Caco-2 (cell line): ENCODE measurements around the gene CCIN. TPM values are rescaled to one million over a fixed set of nuclear protein-coding genes. Genes with fewer than 3 reads are reported as not detected.
"Not testable (repeated sequence)": the region's sequence is repeated elsewhere in the genome, so short reads cannot be mapped to it uniquely, and the experiment has no call there.

ENCODE experiments used
- BruUV-seq: library from RNA; stranded (reverse); fragments of 400-500 nt; replicated peaks from 2 replicates; lab custom pipeline; 2021; lab: Mats Ljungman, UMichigan
- CTCF ChIA-PET: fragments of 300-600 bp; sonication (Branson Sonifier 250); formaldehyde crosslinking; loops from one replicate; lab custom pipeline; 2022; ENCODE audit warnings: antibody characterized with exemption; lab: Charles Lee
- POLR2A ChIA-PET: fragments of 300-600 bp; sonication (Branson Sonifier 250); formaldehyde crosslinking; loops from one replicate; lab custom pipeline; 2022; ENCODE audit warnings: antibody characterized with exemption; lab: Charles Lee
- DNase-seq, 2 experiments: peaks; one replicate each; pipeline versions ENCODE4 v3.0.0 to v3.0.0-alpha.2; 2020 to 2022
- H3K27me3 ChIP-seq: replicated peaks from 2 replicates; pipeline ENCODE4 v1.6.0; 2011; ENCODE audit warnings: low read length; ENCODE audit not compliant: control insufficient read depth, insufficient read depth
- H3K36me3 ChIP-seq: 2 replicates; pipeline ENCODE4 v1.5.1; 2011; ENCODE audit warnings: low read length; ENCODE audit not compliant: control insufficient read depth, insufficient read depth
- H3K4me1 ChIP-seq: fragments of 250-450 bp; sonication (Bioruptor Pico); 2 replicates; pipeline ENCODE4 v1.5.1; 2020; ENCODE audit warnings: mild to moderate bottlenecking
- H3K4me3 ChIP-seq: 2 replicates; pipeline ENCODE4 v1.5.1; 2011; ENCODE audit warnings: low read depth, mild to moderate bottlenecking, control low read depth, low read length
- H3K9me3 ChIP-seq: fragments of 250-450 bp; sonication (Bioruptor Pico); 2 replicates; pipeline ENCODE4 v1.5.1; 2020; ENCODE audit warnings: mild to moderate bottlenecking, moderate library complexity
- H3K27ac Mint-ChIP-seq: one replicate; pipeline ENCODE4 v1.8.0; 2022; ENCODE audit warnings: mixed read lengths; ENCODE audit not compliant: unreplicated experiment
- H3K27me3 Mint-ChIP-seq: one replicate; pipeline ENCODE4 v1.8.0; 2022; ENCODE audit warnings: mixed read lengths; ENCODE audit not compliant: insufficient read depth, unreplicated experiment
- H3K36me3 Mint-ChIP-seq: one replicate; pipeline ENCODE4 v1.8.0; 2022; ENCODE audit warnings: mild to moderate bottlenecking, mixed read lengths; ENCODE audit not compliant: insufficient read depth, unreplicated experiment
- H3K4me1 Mint-ChIP-seq: one replicate; pipeline ENCODE4 v1.8.0; 2022; ENCODE audit warnings: low read depth, mixed read lengths; ENCODE audit not compliant: unreplicated experiment
- H3K4me3 Mint-ChIP-seq: one replicate; pipeline ENCODE4 v1.8.0; 2022; ENCODE audit warnings: mild to moderate bottlenecking, moderate library complexity, mixed read lengths; ENCODE audit not compliant: unreplicated experiment
- H3K9me3 Mint-ChIP-seq: one replicate; pipeline ENCODE4 v1.8.0; 2022; ENCODE audit warnings: mixed read lengths; ENCODE audit not compliant: unreplicated experiment
- intact Hi-C: fragments of 100-400 bp; cut with micrococcal nuclease; formaldehyde crosslinking; loops from one replicate; pipeline ENCODE4 v1.10.0; 2022; ENCODE audit not compliant: unreplicated experiment
- total RNA-seq: library from RNA; stranded (reverse); gene quantifications from 2 replicates; pipeline ENCODE4 v1.2.3, GENCODE V29; 2022
- TF ChIP-seq, protein P1 (sequence below), 2 experiments: fragments of 200-600 bp in 1 of 2; IDR thresholded peaks; 1 replicate in 1 of 2; 2 replicates in 1 of 2; pipeline versions ENCODE4 v1.5.1 to v1.8.0; 2011 to 2022; ENCODE audit warnings: antibody characterized with exemption in 1 of 2, control low read depth in 1 of 2, inconsistent platforms in 1 of 2, low read depth in 1 of 2, low read length in 1 of 2, mild to moderate bottlenecking in 1 of 2, moderate library complexity in 1 of 2; ENCODE audit not compliant: insufficient read depth in 1 of 2, severe bottlenecking in 1 of 2, unreplicated experiment in 1 of 2

The CCIN gene
- total RNA-seq, 1 experiment from 2014 or later: not detected

DNA sequence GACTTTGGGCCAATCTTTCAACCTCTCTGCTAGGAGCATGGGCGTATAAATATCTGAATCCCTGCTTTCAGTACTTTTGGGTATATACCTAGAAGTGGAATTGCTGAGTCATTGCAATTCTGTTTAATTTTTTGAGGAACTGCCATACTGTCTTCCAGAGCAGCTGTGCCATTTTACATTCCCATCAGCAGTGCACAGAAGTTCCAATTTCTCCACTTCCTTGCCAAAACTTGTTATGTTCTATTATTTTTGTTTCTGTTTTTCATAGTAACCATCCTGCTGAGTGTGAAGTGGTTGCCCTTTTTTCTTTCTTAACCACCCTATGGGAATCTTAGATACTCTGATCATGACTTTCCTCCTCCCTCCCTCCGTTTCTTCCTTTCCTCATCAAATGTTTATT, 11.1 kb upstream of the CCIN start:
- ChIA-PET CTCF (no interaction called here), POLR2A (no interaction called here)
- peaks cover 4% of the 10 kb centered on the region for H3K4me1 ChIP-seq
- TF ChIP-seq, protein P1, sequence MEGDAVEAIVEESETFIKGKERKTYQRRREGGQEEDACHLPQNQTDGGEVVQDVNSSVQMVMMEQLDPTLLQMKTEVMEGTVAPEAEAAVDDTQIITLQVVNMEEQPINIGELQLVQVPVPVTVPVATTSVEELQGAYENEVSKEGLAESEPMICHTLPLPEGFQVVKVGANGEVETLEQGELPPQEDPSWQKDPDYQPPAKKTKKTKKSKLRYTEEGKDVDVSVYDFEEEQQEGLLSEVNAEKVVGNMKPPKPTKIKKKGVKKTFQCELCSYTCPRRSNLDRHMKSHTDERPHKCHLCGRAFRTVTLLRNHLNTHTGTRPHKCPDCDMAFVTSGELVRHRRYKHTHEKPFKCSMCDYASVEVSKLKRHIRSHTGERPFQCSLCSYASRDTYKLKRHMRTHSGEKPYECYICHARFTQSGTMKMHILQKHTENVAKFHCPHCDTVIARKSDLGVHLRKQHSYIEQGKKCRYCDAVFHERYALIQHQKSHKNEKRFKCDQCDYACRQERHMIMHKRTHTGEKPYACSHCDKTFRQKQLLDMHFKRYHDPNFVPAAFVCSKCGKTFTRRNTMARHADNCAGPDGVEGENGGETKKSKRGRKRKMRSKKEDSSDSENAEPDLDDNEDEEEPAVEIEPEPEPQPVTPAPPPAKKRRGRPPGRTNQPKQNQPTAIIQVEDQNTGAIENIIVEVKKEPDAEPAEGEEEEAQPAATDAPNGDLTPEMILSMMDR (IDR thresholded peaks at IDR 0.05; ENCODE audit: insufficient read depth in 1 of 2, low read depth in 1 of 2, low read length in 1 of 2, severe bottlenecking in 1 of 2, unreplicated experiment in 1 of 2): no peak
- no peak overlapping the region for H3K27ac Mint-ChIP-seq
- H3K27me3 ChIP-seq: no peaks in the 10 kb centered on the region
- no peak for DNase-seq
- H3K4me3 Mint-ChIP-seq: no peak overlapping the region
- BruUV-seq: no TSS peak
- H3K36me3 ChIP-seq: no peaks in the 10 kb centered on the region
- no peaks in the 10 kb centered on the region for H3K4me1 Mint-ChIP-seq
- no peaks in the 10 kb centered on the region for H3K9me3 Mint-ChIP-seq
- H3K9me3 ChIP-seq: no peaks in the 10 kb centered on the region
- peaks cover 3% of the 10 kb centered on the region for H3K27me3 Mint-ChIP-seq
- no peak overlapping the region for H3K4me3 ChIP-seq
- intact Hi-C loops: no loop called here
- H3K36me3 Mint-ChIP-seq: no peaks in the 10 kb centered on the region

GRCh38 chr9:36158917-36159316, 10.3 kb upstream of the CCIN start:
- POLR2A ChIA-PET: no interaction called here

DNA sequence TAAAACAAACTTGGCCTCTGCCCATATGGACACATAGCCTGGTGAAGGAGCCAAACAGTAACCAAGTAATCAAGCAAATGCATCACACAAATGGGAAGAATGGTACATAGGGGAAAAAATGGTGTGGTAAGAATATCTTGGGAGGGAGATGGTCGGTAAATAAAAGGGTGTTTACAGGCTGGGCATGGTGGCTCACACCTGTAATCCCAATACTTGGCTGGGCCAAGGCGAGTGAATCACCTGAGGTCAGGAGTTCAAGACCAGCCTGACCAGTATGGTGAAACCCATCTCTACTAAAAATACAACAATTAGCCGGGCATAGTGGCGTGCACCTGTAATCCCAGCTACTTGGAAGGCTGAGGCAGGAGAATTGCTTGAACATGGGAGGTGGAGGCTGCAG, 9.7 kb upstream of the CCIN start:
- H3K4me3 ChIP-seq, BruUV-seq, H3K27me3 ChIP-seq, H3K27me3 Mint-ChIP-seq, H3K4me1 ChIP-seq, H3K36me3 Mint-ChIP-seq, H3K9me3 ChIP-seq, CTCF ChIA-PET, H3K4me1 Mint-ChIP-seq, POLR2A ChIA-PET, H3K36me3 ChIP-seq, DNase-seq, H3K9me3 Mint-ChIP-seq, H3K4me3 Mint-ChIP-seq, H3K27ac Mint-ChIP-seq, intact Hi-C loops: not testable (repeated sequence)

More at GRCh38 chr9:36158917-36159316, 10.3 kb upstream of the CCIN start:
- H3K4me1 ChIP-seq: peaks cover 8% of the 10 kb centered on the region
- no peaks in the 10 kb centered on the region for H3K36me3 ChIP-seq
- TF ChIP-seq, protein P1 (IDR thresholded peaks at IDR 0.05; ENCODE audit: insufficient read depth in 1 of 2, low read depth in 1 of 2, low read length in 1 of 2, severe bottlenecking in 1 of 2, unreplicated experiment in 1 of 2): no peak
- H3K9me3 Mint-ChIP-seq: no peaks in the 10 kb centered on the region
- CTCF ChIA-PET: no interaction called here
- intact Hi-C loops: no loop called here
- no peaks in the 10 kb centered on the region for H3K36me3 Mint-ChIP-seq
- no TSS peak for BruUV-seq
- no peak overlapping the region for H3K4me3 ChIP-seq
- H3K27me3 Mint-ChIP-seq: peaks cover 3% of the 10 kb centered on the region
- DNase-seq: no peak
- no peaks in the 10 kb centered on the region for H3K4me1 Mint-ChIP-seq
- H3K27me3 ChIP-seq: no peaks in the 10 kb centered on the region
- H3K27ac Mint-ChIP-seq: no peak overlapping the region
- no peaks in the 10 kb centered on the region for H3K9me3 ChIP-seq
- H3K4me3 Mint-ChIP-seq: no peak overlapping the region

DNA sequence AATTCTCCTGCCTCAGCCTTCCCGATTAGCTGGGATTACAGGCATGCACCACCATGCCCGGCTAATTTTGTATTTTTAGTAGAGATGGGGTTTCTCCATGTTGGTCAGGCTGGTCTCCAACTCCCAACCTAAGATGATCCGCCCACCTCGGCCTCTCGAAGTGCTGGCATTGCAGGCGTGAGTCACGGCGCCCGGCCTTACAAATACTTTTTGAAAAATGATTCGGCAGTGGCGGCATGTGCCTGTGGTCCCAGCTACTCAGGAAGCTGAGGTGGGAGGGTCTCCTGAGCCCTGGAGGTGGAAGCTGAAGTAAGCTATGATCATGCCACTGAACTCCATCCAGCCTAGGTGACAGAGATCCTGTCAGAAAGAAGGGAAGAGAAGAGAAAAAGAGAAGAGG, 9.1 kb upstream of the CCIN start:
- H3K4me1 ChIP-seq, CTCF ChIA-PET, H3K36me3 ChIP-seq, H3K9me3 ChIP-seq, H3K27ac Mint-ChIP-seq, H3K27me3 Mint-ChIP-seq, BruUV-seq, H3K4me3 ChIP-seq, H3K36me3 Mint-ChIP-seq, DNase-seq, POLR2A ChIA-PET, H3K4me1 Mint-ChIP-seq, H3K9me3 Mint-ChIP-seq, H3K27me3 ChIP-seq, intact Hi-C loops, H3K4me3 Mint-ChIP-seq: not testable (repeated sequence)
